HG02610 (cell line): ENCODE data around the gene PRDM11.

Source experiments
- ATAC-seq: cut with Tn5 transposase; IDR thresholded peaks from one replicate; pipeline ENCODE4 v1.9.1; 2021; ENCODE audit warnings: mild to moderate bottlenecking, moderate library complexity; ENCODE audit not compliant: unreplicated experiment

The PRDM11 gene

GRCh38 chr11:45174168-45174835 lies 27.9 kb downstream of the PRDM11 start:
- no peak for ATAC-seq

- ATAC-seq = no peak
These were observed 28.5 kb downstream of the PRDM11 start for GRCh38 chr11:45174963-45175362.

DNA sequence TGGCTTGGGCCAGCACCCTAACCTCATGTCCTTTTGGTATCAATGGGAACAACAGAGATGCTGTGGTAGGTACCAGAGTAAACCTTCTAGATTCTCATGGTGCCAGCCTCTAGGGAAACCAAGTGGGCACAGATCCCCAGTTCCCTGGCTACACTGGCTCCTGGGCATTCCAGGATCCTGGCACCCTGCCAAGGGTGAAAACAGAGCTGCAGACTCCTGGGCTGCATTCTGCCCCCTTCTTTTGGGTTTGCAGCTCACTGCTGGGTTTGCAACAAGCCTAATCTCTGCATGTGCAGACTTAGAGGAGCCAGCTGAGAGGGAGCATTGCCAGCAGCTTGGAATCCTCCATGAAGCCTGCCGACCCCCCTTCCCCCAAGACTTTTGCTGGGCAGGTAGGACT lies 30.6 kb downstream of the PRDM11 start:
- no peak for ATAC-seq

DNA sequence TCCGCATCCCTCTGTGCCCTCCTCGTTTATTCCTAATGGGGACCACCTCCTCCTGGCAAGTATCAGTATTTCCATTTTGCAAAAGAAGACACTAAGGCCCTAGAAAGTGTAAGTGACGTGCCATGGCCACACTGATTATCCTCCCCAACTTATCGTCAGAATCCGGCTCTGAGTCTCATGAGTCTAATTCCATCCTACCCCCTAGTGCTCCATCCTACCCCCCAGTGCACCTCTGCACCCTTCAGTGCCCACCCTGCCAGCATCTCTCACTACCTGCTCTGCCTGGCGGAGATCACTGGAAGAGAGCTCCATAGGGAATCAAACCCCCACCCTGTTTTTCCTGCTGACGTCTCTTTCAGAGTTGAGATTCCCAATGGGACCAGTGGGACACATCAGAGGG lies 31.8 kb downstream of the PRDM11 start:
- no peak for ATAC-seq

- ATAC-seq = no peak
These were observed 32.6 kb downstream of the PRDM11 start for GRCh38 chr11:45178890-45179671.

DNA sequence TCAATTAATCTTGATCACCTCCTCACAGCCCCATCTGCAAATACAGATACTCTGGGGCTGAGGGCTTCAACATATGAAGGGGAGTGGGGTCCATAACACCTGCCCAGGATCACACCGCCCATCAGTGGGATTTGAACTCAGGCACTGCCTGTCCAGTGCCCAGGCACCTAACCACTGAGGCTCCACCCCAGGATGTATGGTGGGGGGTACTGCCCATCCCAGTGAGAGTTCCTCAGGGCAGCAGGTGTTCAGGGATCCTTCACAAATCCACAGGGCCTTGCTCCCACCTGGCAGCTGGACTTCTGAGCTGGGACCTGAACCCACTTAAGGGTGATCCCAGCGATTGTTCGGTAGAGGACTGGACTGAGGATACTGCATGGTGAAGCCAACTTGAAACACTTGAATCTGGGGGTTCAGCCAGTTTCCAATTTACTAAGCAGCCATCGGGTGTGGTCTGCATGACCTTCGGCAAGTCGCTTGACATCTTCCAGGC lies 33.3 kb downstream of the PRDM11 start:
- no peak for ATAC-seq

DNA sequence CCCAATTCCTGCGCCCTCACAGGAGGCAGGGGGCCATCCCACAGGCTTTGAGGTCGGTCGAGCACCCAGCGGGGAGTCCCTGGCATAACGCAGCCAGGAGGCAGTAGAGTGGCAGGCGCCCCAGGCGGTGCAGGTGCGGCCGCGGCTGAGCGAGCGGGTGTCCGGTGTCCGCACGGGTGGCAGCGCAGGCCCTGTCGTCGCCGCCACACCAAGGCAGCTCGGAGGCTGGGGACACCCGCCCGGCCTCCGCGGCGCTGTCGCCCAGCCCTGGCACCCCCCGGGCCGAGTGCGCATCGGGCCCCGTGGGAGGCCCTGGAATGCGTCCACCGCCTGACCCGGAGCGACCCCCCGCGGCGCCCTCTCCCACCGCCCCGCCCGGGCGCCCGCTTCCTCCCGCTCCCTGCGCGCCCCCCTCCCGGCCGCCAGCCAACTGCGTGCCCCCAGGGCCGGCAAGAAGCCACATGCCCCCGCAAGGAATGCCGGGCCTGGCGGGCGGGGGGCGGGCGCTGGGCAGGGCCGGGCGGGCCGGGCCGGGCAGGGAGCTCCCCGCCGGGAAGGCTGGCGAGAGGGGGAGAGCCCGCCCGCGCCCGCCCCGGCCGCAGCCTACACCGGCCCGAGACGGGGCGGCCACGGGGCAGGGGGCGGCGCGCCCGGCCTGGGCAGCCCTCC lies 33.9 kb downstream of the PRDM11 start:
- no peak for ATAC-seq

- no peak for ATAC-seq
These were observed 34.4 kb downstream of the PRDM11 start for GRCh38 chr11:45180848-45181192.

- ATAC-seq = no peak
These were observed 34.9 kb downstream of the PRDM11 start for GRCh38 chr11:45181193-45181888.

- no peak for ATAC-seq
These were observed 35.6 kb downstream of the PRDM11 start for GRCh38 chr11:45181889-45182550.

- ATAC-seq = no peak
These were observed 36.5 kb downstream of the PRDM11 start for GRCh38 chr11:45182902-45183301.

DNA sequence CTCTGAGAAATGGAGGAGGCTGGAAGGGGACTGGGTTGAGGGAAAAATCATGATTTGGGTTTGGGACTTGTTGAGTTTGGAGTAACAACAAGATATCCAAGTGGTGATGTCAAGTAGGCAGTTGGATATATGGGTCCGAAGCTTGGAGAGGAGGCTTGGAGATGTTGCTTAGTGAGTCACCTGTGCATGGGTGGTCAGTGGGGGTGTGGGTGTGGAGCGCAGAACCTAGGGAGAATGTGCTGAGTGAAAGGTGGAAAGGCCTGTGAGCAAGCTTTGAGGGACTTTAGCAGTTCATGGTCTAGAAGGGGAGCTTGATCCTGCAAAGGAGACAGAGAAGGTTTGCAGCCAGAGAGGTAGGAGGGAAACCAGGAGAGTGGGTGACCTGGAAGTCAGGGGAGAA lies 38.2 kb downstream of the PRDM11 start:
- no peak for ATAC-seq

DNA sequence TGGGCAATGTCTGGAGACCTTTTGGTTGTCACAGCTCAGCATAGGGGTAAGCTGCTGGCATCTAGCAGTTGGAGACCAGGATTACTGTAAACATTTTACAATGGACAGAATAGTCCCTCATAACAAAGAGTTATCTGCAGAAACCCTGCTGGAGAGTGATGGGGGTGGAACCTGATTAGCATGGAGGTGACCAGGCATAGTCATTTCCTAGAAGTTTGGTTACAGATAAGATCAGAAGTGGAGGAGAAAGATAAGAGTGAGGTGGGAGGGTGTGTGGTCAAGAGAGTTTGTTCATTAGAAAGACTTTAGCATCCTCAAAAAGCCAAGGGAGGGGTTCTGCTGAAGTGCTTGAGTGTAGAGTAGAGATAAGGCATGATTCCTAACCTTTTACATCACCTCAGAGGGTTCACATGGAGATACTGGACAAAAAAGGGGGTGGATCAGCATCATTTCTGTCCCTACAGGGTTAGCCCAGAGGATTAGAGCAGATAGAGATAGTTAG lies 38.8 kb downstream of the PRDM11 start:
- ATAC-seq = no peak

DNA sequence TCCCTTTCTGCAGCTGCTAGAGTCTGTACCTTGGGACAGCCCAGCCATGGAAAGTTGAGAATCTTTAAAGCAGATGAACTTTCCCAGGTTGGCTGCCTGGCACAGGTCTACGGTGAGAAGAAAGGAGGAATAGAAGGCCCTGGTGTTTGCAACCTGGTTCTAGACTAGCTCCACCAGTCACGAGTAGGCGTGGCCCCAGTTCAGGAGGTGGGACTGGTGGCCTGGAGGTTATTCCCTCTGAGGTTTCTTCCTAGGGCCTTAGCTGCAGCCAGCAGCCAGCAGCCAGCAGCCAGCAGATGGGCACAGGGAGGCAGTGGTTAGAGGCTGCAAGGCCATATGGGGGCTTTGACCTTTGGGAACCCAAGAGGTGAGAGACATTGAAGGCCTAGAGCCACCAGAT lies 40.9 kb downstream of the PRDM11 start:
- ATAC-seq = no peak

DNA sequence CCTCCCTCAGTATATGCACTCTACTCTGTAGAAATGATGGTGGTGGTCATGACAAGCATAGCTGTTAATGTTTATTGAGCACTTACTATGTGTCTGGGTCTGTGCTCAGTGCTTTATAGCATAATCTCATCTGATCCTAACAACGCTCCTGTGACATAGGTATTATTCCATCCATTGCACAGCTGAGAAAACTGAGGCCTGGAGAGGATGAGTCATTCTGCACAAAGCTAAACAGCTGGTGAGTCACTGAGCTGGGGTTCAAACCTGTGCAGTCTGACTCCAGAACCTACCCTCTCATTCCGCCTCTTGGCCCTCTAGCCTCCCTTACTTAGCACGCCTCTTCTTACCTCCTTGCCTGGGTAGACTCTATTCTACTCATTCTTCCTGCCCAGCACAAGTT lies 41.7 kb downstream of the PRDM11 start:
- no peak for ATAC-seq

GRCh38 chr11:45189230-45189629 lies 42.8 kb downstream of the PRDM11 start:
- no peak for ATAC-seq

GRCh38 chr11:45193695-45194094 lies 47.3 kb downstream of the PRDM11 start:
- no peak for ATAC-seq

DNA sequence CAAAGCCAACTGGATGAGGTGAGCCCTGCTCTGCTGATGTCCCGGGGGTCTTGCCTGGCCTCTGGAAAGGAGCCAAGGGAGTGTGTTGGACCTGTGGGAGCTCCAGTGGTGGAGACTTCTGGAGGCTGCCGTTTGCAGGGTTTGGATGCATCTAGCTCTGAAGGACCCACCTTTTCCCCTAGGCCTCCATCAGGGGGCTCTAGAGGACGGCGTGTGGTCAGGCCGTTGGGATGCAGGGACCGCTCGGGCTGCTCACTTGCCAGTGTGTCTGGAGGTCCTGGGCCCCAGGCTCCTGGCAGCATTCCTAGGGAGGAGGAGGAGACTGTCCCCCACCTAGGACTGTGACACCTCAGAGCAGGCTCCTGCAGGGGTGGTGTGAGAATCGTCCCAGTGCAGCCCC lies 58.3 kb downstream of the PRDM11 start:
- no peak for ATAC-seq

DNA sequence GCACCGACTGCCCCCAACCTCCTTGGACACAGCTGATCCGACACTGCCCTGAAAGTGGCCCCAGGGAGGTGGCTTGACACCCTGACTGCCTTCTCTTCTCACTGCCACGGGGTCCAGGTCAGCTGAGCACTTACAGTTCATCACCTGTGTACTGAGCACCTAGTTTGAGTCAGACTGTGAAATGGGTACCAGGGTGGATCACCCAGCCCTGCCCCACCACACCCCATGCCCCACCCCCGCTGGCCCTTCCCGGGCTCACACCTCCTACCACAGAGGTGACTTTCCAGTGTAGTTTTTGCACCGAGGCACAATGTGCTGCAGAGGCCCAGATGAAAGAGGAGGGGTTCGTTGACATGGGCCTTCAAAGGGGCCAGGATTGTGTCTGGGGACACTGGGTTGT lies 59.5 kb downstream of the PRDM11 start:
- ATAC-seq = no peak

DNA sequence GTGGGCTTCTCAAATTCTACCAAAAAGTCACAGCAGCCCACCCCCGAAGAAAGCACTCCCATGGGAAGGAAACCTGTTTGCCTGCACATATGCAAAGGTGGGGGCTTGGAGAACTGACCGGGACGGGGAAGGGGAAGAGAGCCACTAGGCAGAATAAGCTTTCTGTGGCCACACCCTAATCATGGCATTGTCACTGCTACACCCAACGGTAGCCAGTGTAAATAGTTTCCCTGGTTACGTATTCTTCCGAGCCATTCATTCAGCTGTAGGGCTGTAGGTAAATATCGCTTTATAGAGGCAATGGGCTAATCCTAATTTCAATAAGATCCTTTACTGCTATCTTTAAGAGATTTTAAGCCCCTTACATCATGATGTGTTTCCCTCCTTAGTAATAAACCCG lies 61.7 kb downstream of the PRDM11 start:
- no peak for ATAC-seq
